Adrenal gland (tissue), 12 donors: ENCODE measurements around the gene TSN. TPM values are rescaled to one million over a fixed set of nuclear protein-coding genes. Genes with fewer than 3 reads are reported as not detected.
"Not testable (repeated sequence)": the region's sequence is repeated elsewhere in the genome, so short reads cannot be mapped to it uniquely, and the experiment has no call there.

Source experiments
- DNase-seq, 7 donors: peaks; one replicate each; pipeline ENCODE4 v3.0.0-alpha.2; 2019 to 2020
- H3K27ac ChIP-seq, 5 donors: fragments of 200-600 bp; sonication (generic) in 4 of 5; 1 replicate in 3 of 5; 2 replicates in 2 of 5; pipeline versions ENCODE4 v1.5.1 to v1.8.0; 2016 to 2020; ENCODE audit warnings: mild to moderate bottlenecking in 1 of 5
- H3K27me3 ChIP-seq: fragments of 200-600 bp; 2 replicates; pipeline ENCODE4 v1.8.0; 2021
- H3K36me3 ChIP-seq, 2 donors: fragments of 200-600 bp; replicated peaks in 1 of 2; 1 replicate in 1 of 2; 2 replicates in 1 of 2; pipeline versions ENCODE4 v1.5.1 to v1.8.0; 2018 to 2022
- H3K4me1 ChIP-seq, 2 donors: fragments of 200-600 bp; replicated peaks in 1 of 2; 1 replicate in 1 of 2; 2 replicates in 1 of 2; pipeline versions ENCODE4 v1.5.1 to v1.8.0; 2018 to 2021
- H3K4me3 ChIP-seq, 4 donors: fragments of 200-600 bp; sonication (generic) in 3 of 4; one replicate each; pipeline ENCODE4 v1.5.1; 2016 to 2018
- H3K9me3 ChIP-seq, 3 donors: fragments of 200-600 bp; sonication (generic) in 1 of 3; replicated peaks in 1 of 3; 1 replicate in 2 of 3; 2 replicates in 1 of 3; pipeline versions ENCODE4 v1.5.1 to v1.8.0; 2016 to 2021
- CTCF ChIP-seq, 6 experiments: fragments of 450-650 bp in 4 of 6; fragments of 200-600 bp in 2 of 6; sonication (generic) in 1 of 6; IDR thresholded peaks; 1 replicate in 5 of 6; 2 replicates in 1 of 6; pipeline versions ENCODE4 v1.5.1 to v1.8.0; 2016 to 2021; ENCODE audit warnings: antibody characterized with exemption in 6 of 6, mild to moderate bottlenecking in 2 of 6, moderate library complexity in 1 of 6
- POLR2A ChIP-seq, 2 donors: fragments of 450-650 bp; IDR thresholded peaks; one replicate each; pipeline ENCODE4 v1.6.1; 2017; ENCODE audit warnings: antibody characterized with exemption in 2 of 2, mild to moderate bottlenecking in 2 of 2, moderate library complexity in 1 of 2
- WGBS, 4 donors: extraction: QIAGEN DNeasy Blood & Tissue Kit in 2 of 4; methylation state at CpG; one replicate each; pipeline versions ENCODE4 v1.1.5 to v1.1.7; 2013 to 2017; 5-methylcytosine and 5-hydroxymethylcytosine counted together
- intact Hi-C, 2 donors: fragments of 100-400 bp; cut with DNase I; formaldehyde crosslinking; loops; one replicate each; pipeline versions ENCODE4 v1.14.1 to v1.15.0; 2022 to 2023
- polyA plus RNA-seq, 3 donors: library from polyadenylated mRNA; stranded (reverse); fragments of 200-250 nt in 2 of 3; fragments of 350-450 nt in 1 of 3; fragmentation: Illumina TruSeq in 1 of 3; extraction: RNeasy Lipid Tissue Mini Kit (QIAGEN cat#74804) in 1 of 3; gene quantifications; one replicate each; pipeline ENCODE4 v1.2.3, GENCODE V29; 2013 to 2014
- total RNA-seq, 9 donors: library from RNA; depleted of rRNA in 4 of 9; stranded (reverse); fragments of >200 nt in 4 of 9; fragments of 120-200 nt in 1 of 9; fragmentation: NEBNext Ultra II Directional in 1 of 9; extraction: Animal tissue kit (Norgen Biotek cat#: 25700) in 1 of 9; gene quantifications; one replicate each; pipeline versions ENCODE4 v1.1.0 to v1.2.4, GENCODE V29; 2013 to 2023
- donor health status: healthy with polysubstance abuse.
- donor health status: Bipolar disorder and iron deficiency.
- donor health status: DM: yes; HTN: yes; CAD: no.
- donor health status: DM: no; HTN: no; CAD: no.
- donor health status: DM: no; HTN: no; CAD: no.
- donor health status: DM: yes; HTN: yes; CAD: no.

The TSN gene
- total and polyA plus RNA-seq, 12 donors: 16.3 to 152 (median 47.3) TPM

- 86 to 94% (median 88%) methylated on average over 5 of the region's 5 CpGs for WGBS, 4 donors
- no peak for DNase-seq
- Histone ChIP-seq H3K9me3 (no peaks in the 10 kb centered on the region), H3K4me3 (no peak overlapping the region), H3K36me3 (no peaks in the 10 kb centered on the region), H3K27ac (no peak overlapping the region), H3K4me1 (no peaks in the 10 kb centered on the region), H3K27me3 (no peaks in the 10 kb centered on the region)
- intact Hi-C loops: no loop called here
- no peak for TF ChIP-seq POLR2A (IDR thresholded peaks at IDR 0.05)
- TF ChIP-seq CTCF (IDR thresholded peaks at IDR 0.05): no peak
Observed at GRCh38 chr2:121707920-121708361, 47.5 kb upstream of the TSN start.

- Histone ChIP-seq H3K4me1 (no peaks in the 10 kb centered on the region), H3K27me3 (no peaks in the 10 kb centered on the region), H3K4me3 (no peak overlapping the region), H3K9me3 (no peaks in the 10 kb centered on the region), H3K36me3 (no peaks in the 10 kb centered on the region), H3K27ac (no peak overlapping the region)
- WGBS, 4 donors: 69 to 79% (median 78%) methylated on average over 11 of the region's 11 CpGs
- intact Hi-C loops: loop anchor here (10.0 kb wide), 2 partner anchors 115 to 305 kb away; no protein-coding TSS in a partner anchor
- TF ChIP-seq POLR2A (IDR thresholded peaks at IDR 0.05): no peak
- TF ChIP-seq CTCF (IDR thresholded peaks at IDR 0.05): no peak
- no peak for DNase-seq
Observed at GRCh38 chr2:121709776-121710469, 45.5 kb upstream of the TSN start.

GRCh38 chr2:121710470-121711170 lies 44.8 kb upstream of the TSN start:
- DNase-seq: no peak
- H3K27ac ChIP-seq: no peak overlapping the region
- WGBS, 4 donors: 69 to 78% (median 77%) methylated on average over 7 of the region's 7 CpGs

GRCh38 chr2:121711481-121711880 lies 44.0 kb upstream of the TSN start:
- H3K27ac ChIP-seq: not testable (repeated sequence)
- whole genome bisulfite sequencing, 4 donors: 86 to 100% (median 90%) methylated on average over 1 to 3 of the region's 3 CpGs

More at GRCh38 chr2:121710470-121711170, 44.8 kb upstream of the TSN start:
- Histone ChIP-seq H3K4me1 (no peaks in the 10 kb centered on the region), H3K4me3 (no peak overlapping the region), H3K27me3 (no peaks in the 10 kb centered on the region), H3K36me3 (no peaks in the 10 kb centered on the region), H3K9me3 (no peaks in the 10 kb centered on the region)
- intact Hi-C loops: loop anchor here (10.0 kb wide), 2 partner anchors 116 to 306 kb away; no protein-coding TSS in a partner anchor
- no peak for TF ChIP-seq POLR2A (IDR thresholded peaks at IDR 0.05)
- TF ChIP-seq CTCF (IDR thresholded peaks at IDR 0.05): no peak

More at GRCh38 chr2:121711481-121711880, 44.0 kb upstream of the TSN start:
- not testable (repeated sequence) for H3K9me3 ChIP-seq, H3K36me3 ChIP-seq, DNase-seq, H3K4me3 ChIP-seq, H3K27me3 ChIP-seq, H3K4me1 ChIP-seq
- intact Hi-C loops: loop anchor here (10.0 kb wide), 2 partner anchors 117 to 307 kb away; no protein-coding TSS in a partner anchor
